ENCODE data around the gene LRP1. TPM values are rescaled to one million over a fixed set of nuclear protein-coding genes. Genes with fewer than 3 reads are reported as not detected.

Gene LRP1
- total RNA-seq, 1 donor from 2014 or later = 138 TPM

GRCh38 chr12:57231276-57232021 lies 103.2 kb downstream of the LRP1 start:
- H3K4me3 Mint-ChIP-seq = peak overlapping the region; percentile 98
- H3K9me3 Mint-ChIP-seq = no peaks in the 10 kb centered on the region
- peaks cover 43% of the 10 kb centered on the region for H3K4me1 Mint-ChIP-seq (ENCODE audit: unreplicated experiment)
- peaks cover 18% of the 10 kb centered on the region for H3K27me3 Mint-ChIP-seq
- no peak for TF ChIP-seq CTCF (conservative IDR thresholded peaks at IDR 0.05)
- no peak overlapping the region for H3K27ac Mint-ChIP-seq
- peaks cover 9% of the 10 kb centered on the region for H3K36me3 Mint-ChIP-seq
- no peak for DNase-seq (ENCODE audit: extremely low spot score, unreplicated experiment)

- Mint-ChIP-seq H3K4me3 (peak overlapping the region; percentile 28), H3K36me3 (peaks cover 9% of the 10 kb centered on the region), H3K27me3 (peaks cover 20% of the 10 kb centered on the region), H3K9me3 (no peaks in the 10 kb centered on the region), H3K4me1 (ENCODE audit: unreplicated experiment) (peaks cover 42% of the 10 kb centered on the region), H3K27ac (no peak overlapping the region)
- no peak for TF ChIP-seq CTCF (conservative IDR thresholded peaks at IDR 0.05)
- no peak for DNase-seq (ENCODE audit: extremely low spot score, unreplicated experiment)
These were observed 104.0 kb downstream of the LRP1 start for GRCh38 chr12:57232156-57232756.

GRCh38 chr12:57233357-57234232 lies 105.3 kb downstream of the LRP1 start:
- TF ChIP-seq CTCF (conservative IDR thresholded peaks at IDR 0.05) = no peak
- Mint-ChIP-seq H3K27me3 (peaks cover 22% of the 10 kb centered on the region), H3K27ac (peak overlapping the region; percentile 12), H3K4me1 (ENCODE audit: unreplicated experiment) (peaks cover 43% of the 10 kb centered on the region), H3K4me3 (peak overlapping the region; percentile 21), H3K36me3 (peaks cover 9% of the 10 kb centered on the region), H3K9me3 (no peaks in the 10 kb centered on the region)
- no peak for DNase-seq (ENCODE audit: extremely low spot score, unreplicated experiment)

- Mint-ChIP-seq H3K4me3 (peak overlapping the region; percentile 21), H3K36me3 (peaks cover 9% of the 10 kb centered on the region), H3K27ac (peak overlapping the region; percentile 12), H3K4me1 (ENCODE audit: unreplicated experiment) (peaks cover 42% of the 10 kb centered on the region), H3K27me3 (peaks cover 26% of the 10 kb centered on the region), H3K9me3 (no peaks in the 10 kb centered on the region)
- no peak for TF ChIP-seq CTCF (conservative IDR thresholded peaks at IDR 0.05)
- no peak for DNase-seq (ENCODE audit: extremely low spot score, unreplicated experiment)
These were observed 105.9 kb downstream of the LRP1 start for GRCh38 chr12:57234233-57234570.

- Mint-ChIP-seq H3K36me3 (peaks cover 9% of the 10 kb centered on the region), H3K4me1 (ENCODE audit: unreplicated experiment) (peaks cover 41% of the 10 kb centered on the region), H3K4me3 (peak overlapping the region; percentile 21), H3K27me3 (peaks cover 30% of the 10 kb centered on the region), H3K9me3 (no peaks in the 10 kb centered on the region), H3K27ac (peak overlapping the region; percentile 12)
- DNase-seq (ENCODE audit: extremely low spot score, unreplicated experiment) = no peak
- no peak for TF ChIP-seq CTCF (conservative IDR thresholded peaks at IDR 0.05)
These were observed 106.3 kb downstream of the LRP1 start for GRCh38 chr12:57234571-57235016.
